KOPT-K1 (cell line): ENCODE measurements around the gene C1QTNF7.

Source experiments
- H3K27ac ChIP-seq: fragments of 200-600 bp; sonication (generic); 2 replicates; pipeline ENCODE4 v1.5.1; 2016; ENCODE audit warnings: antibody characterized with exemption, mild to moderate bottlenecking, low read depth, low read length; ENCODE audit not compliant: poor library complexity, severe bottlenecking
- H3K36me3 ChIP-seq: fragments of 200-600 bp; sonication (generic); 2 replicates; pipeline ENCODE4 v1.5.1; 2017; ENCODE audit warnings: antibody characterized with exemption, mild to moderate bottlenecking, low read length, moderate library complexity; ENCODE audit not compliant: insufficient read depth
- H3K9me3 ChIP-seq: fragments of 200-600 bp; sonication (generic); 2 replicates; pipeline ENCODE4 v1.5.1; 2017; ENCODE audit warnings: antibody characterized with exemption, low read length, mild to moderate bottlenecking; ENCODE audit not compliant: insufficient read depth, poor library complexity, severe bottlenecking

The C1QTNF7 gene

GRCh38 chr4:15466596-15466995, 38.8 kb downstream of the C1QTNF7 start:
- Histone ChIP-seq H3K9me3 (no peaks in the 10 kb centered on the region), H3K36me3 (no peaks in the 10 kb centered on the region), H3K27ac (no peak overlapping the region)

GRCh38 chr4:15469402-15470127, 41.7 kb downstream of the C1QTNF7 start, which contains the start of gene CC2D2A:
Gene CC2D2A, plus strand, starts transcription at chr4:15469882. Its CDS starts 6,051 bp downstream, at chr4:15475933.
- Histone ChIP-seq H3K9me3 (no peaks in the 10 kb centered on the region), H3K27ac (no peak within 1 kb of the TSS), H3K36me3 (no peaks in the 10 kb centered on the region)

DNA sequence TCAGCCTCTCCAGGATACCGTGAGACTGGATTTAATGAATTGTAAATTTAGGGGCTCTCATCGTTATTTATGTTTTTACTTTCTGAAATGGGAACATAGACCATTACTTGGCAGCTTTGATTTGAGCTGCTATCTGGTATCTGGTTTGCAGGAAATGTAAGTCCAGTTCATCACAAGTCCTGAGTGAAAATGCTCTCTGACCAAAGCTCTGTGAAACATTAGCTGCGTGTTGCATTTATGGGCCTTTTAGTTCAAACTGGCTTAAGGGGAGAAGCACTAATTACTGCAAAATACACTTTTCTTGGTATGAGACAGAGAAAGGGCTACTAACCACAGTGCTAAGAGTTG, 42.3 kb downstream of the C1QTNF7 start:
- Histone ChIP-seq H3K9me3 (no peaks in the 10 kb centered on the region), H3K27ac (no peak overlapping the region), H3K36me3 (no peaks in the 10 kb centered on the region)

DNA sequence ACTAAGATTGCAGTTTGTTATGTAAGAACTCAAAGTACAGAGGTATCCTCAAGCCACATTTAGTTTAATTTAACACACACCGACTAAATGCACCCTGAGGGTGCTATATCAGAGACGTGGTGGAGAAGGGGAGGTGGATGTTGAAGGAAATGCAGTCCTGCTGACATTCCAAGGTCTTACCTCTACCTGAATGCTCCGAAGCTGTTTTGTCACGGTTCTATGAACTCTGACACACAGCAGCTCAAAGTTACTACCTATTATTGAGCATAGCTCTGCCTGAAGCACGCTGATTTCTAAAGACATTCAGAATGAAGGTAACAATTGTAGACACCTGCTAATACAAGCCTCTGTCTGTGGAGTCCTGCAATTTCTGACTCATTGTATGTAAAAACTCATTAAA, 48.6 kb downstream of the C1QTNF7 start:
- H3K9me3 ChIP-seq: no peaks in the 10 kb centered on the region
- no peak overlapping the region for H3K27ac ChIP-seq
- H3K36me3 ChIP-seq: no peaks in the 10 kb centered on the region

DNA sequence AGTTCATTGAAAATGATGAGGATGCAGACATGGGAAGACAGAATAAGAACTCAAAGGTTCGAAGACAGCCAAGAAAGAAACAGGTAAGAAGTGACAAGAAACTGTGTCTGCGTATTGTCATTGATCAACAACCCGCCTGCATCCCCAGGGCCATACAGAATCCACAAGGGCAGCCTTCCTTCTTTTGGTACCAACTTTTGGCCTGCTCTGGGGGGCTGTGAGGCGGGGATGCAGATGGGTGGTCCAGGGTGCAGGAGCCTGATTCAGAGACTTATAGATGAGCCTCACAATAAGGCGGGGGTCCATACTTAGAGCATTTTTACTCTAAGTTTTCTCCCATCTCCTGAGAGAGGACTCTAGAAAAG, 50.9 kb downstream of the C1QTNF7 start:
- Histone ChIP-seq H3K9me3 (no peaks in the 10 kb centered on the region), H3K27ac (no peak overlapping the region), H3K36me3 (no peaks in the 10 kb centered on the region)

DNA sequence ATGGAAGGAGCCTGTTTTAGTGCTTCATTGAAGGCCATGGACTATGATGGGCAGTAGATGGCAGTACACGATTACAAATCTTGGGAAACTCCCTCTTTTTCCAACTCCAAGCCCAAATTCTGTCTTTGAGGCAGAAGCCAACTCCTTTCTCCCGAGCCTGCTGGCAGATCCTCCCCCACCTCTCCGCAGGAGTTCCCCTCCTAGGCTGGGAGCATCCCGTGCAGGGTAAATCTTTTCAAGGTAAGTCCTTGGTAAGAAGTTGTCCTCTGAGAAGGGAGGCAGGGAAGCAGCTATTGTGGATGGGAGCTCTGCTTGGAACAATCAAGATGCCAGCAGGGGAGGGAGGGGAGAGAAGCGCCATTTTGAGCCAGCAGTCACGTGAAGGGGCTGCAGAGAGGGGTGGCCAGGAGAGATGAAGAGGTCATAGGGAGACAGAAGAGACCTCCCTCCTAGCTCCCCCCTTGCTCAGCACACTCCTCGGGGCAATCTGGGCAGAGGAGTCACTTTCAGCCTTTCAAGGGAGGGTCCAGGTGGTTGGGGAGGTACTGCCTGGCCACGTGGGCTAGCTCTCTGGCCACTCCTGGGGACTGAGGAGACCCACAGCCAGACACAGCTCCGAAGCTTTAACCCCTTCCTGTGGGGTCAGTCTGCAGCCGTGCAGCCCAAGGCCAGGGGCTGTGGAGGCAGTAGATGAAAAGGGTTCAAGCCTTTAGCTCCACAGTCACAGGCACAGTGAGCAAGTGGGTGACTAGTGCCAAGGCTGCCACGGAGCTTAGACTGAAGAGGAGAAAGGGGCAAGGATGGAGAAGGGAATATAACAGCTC, 51.5 kb downstream of the C1QTNF7 start:
- Histone ChIP-seq H3K9me3 (no peaks in the 10 kb centered on the region), H3K27ac (no peak overlapping the region), H3K36me3 (no peaks in the 10 kb centered on the region)

GRCh38 chr4:15479913-15480185, 52.0 kb downstream of the C1QTNF7 start:
- H3K27ac ChIP-seq: no peak overlapping the region
- no peaks in the 10 kb centered on the region for H3K9me3 ChIP-seq

DNA sequence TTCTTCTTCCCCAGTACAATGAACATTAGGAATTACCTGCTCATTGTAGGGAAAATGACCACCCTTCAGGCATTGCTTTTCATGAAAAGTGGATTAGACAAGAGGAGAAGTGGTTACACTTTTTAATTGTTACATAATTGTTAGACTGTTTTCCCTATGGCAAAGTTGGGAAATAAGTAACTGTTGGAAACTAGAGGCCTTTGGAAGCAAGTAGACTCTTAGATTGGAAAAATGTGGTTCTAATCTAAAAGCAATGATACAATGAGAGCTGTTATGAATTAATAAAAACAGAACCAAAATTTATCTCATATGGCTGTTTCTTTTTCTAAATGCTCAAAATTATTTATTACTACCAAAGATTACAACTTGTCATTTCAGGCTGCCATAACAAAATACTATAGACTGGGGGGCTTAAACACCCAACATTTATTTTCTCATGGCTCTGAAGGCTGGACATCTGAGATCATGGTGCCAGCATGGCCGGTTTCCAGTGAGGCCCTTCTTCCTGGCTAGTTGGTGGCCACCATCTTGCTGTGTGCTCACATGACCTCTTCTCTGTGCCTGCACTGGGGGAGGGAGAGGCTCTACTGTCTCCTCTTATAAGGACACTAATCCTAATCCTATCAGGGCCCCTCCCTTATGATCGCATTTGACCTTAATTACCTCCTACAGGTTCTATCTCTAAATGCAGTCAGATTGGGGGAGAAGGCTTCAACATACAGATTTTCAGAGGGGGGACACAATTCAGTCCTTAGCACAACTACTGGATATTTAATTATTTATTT, 54.3 kb downstream of the C1QTNF7 start:
- H3K9me3 ChIP-seq: no peaks in the 10 kb centered on the region
- no peaks in the 10 kb centered on the region for H3K36me3 ChIP-seq

More at GRCh38 chr4:15479913-15480185, 52.0 kb downstream of the C1QTNF7 start:
- H3K36me3 ChIP-seq: no peaks in the 10 kb centered on the region

DNA sequence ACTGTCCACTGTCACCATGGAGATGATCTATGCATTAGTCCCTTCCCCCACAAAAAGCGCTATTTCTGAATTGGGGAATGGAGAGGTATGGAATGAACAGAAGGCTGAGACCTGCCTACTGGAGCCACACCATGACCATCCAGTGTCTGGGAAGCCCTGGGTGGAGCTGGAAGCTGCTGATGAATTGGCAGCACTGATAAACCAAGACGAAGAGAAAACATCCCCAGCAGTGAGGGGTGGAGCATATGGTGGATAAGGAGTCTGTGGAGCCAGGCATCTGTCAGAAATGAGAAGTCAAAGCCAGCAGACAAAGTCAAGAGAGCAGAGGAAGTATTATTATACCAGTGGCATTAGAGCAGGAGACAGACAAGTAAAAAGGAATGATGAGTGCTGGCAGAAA, 55.0 kb downstream of the C1QTNF7 start:
- no peaks in the 10 kb centered on the region for H3K36me3 ChIP-seq
- H3K9me3 ChIP-seq: no peaks in the 10 kb centered on the region
- no peak overlapping the region for H3K27ac ChIP-seq

More for the DNA sequence above, 54.3 kb downstream of the C1QTNF7 start:
- H3K27ac ChIP-seq: no peak overlapping the region

GRCh38 chr4:15488136-15488535, 60.3 kb downstream of the C1QTNF7 start:
- no peak overlapping the region for H3K27ac ChIP-seq
- H3K9me3 ChIP-seq: no peaks in the 10 kb centered on the region
- no peaks in the 10 kb centered on the region for H3K36me3 ChIP-seq

DNA sequence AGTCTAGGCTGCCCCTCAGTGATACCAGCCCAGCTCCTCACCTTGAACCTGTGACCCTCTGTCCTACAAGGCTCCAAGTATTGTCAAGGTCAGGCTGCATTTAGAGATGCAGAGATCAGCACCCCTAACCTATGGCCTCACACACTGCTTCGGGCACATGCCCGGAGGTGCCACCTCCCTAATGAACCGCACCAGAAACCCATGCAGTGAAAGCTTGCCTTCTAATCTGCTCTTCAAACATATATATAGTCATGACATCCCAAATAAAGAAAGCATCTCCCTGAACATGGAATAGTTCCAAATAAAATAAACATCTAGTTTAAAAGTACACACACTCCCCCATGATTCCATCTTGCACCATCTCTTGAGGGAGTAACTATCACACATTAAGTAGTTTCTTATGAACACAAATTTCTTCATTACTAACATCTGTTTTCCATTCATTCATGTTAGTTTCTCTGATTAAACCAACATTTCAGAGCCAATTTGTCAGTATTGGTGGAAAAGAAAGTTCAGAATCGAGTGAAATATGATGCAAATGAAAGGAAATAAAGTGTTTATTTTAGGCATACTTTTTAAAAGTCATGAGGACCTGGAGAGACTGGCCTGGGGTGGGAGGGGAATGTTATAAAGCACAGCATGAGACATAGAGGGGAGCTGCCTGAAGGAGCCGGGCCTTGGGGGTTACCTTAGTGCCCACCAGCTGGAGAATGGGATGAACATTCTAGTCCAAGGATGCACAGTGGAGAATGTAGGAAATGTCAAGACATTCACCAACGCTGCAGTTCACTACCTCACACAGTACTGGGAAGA, 61.0 kb downstream of the C1QTNF7 start:
- no peaks in the 10 kb centered on the region for H3K9me3 ChIP-seq
- H3K27ac ChIP-seq: no peak overlapping the region
- H3K36me3 ChIP-seq: no peaks in the 10 kb centered on the region

- Histone ChIP-seq H3K27ac (no peak overlapping the region), H3K36me3 (no peaks in the 10 kb centered on the region), H3K9me3 (no peaks in the 10 kb centered on the region)
Observed at GRCh38 chr4:15489551-15489950, 61.7 kb downstream of the C1QTNF7 start.

- Histone ChIP-seq H3K9me3 (peaks cover 6% of the 10 kb centered on the region), H3K36me3 (no peaks in the 10 kb centered on the region), H3K27ac (no peak overlapping the region)
Observed at GRCh38 chr4:15493411-15493810, 65.6 kb downstream of the C1QTNF7 start.

- Histone ChIP-seq H3K27ac (no peak overlapping the region), H3K36me3 (no peaks in the 10 kb centered on the region), H3K9me3 (peaks cover 6% of the 10 kb centered on the region)
Observed at GRCh38 chr4:15495621-15496020, 67.8 kb downstream of the C1QTNF7 start.
